Lung (tissue), 12 donors: Measurements from ENCODE around the gene ACTRT2. TPM values are rescaled to one million over a fixed set of nuclear protein-coding genes. Genes with fewer than 3 reads are reported as not detected.

Experiments
- ATAC-seq: fragments of 200-7000 bp; cut with Tn5 transposase; one replicate; pipeline ENCODE4 v1.9.1; 2020; ENCODE audit warnings: moderate number of reproducible peaks; ENCODE audit not compliant: insufficient read depth, low FRiP score
- DNase-seq, 3 donors: peaks; one replicate each; pipeline ENCODE4 v3.0.0-alpha.2; 2013 to 2017
- H3K27ac ChIP-seq, 2 donors: one replicate each; pipeline ENCODE4 v1.5.1; 2013; ENCODE audit warnings: mild to moderate bottlenecking in 2 of 2, moderate library complexity in 2 of 2, control low read depth in 1 of 2, inconsistent platforms in 1 of 2, low read depth in 1 of 2, low read length in 1 of 2
- H3K27me3 ChIP-seq, 3 donors: one replicate each; pipeline ENCODE4 v1.5.1; 2013; ENCODE audit warnings: low read length in 2 of 3; ENCODE audit not compliant: control insufficient read depth in 3 of 3, insufficient read depth in 3 of 3
- H3K36me3 ChIP-seq, 4 donors: one replicate each; pipeline ENCODE4 v1.5.1; 2013; ENCODE audit warnings: low read length in 4 of 4, mild to moderate bottlenecking in 1 of 4, moderate library complexity in 1 of 4; ENCODE audit not compliant: control insufficient read depth in 4 of 4, insufficient read depth in 4 of 4
- H3K4me1 ChIP-seq, 5 donors: one replicate each; pipeline ENCODE4 v1.5.1; 2013; ENCODE audit warnings: low read length in 5 of 5, mild to moderate bottlenecking in 2 of 5, moderate library complexity in 1 of 5; ENCODE audit not compliant: control insufficient read depth in 5 of 5, insufficient read depth in 5 of 5
- H3K4me3 ChIP-seq: one replicate; pipeline ENCODE4 v1.5.1; 2013; ENCODE audit warnings: mild to moderate bottlenecking, control low read depth, moderate library complexity
- H3K9ac ChIP-seq, 2 donors: one replicate each; pipeline ENCODE4 v1.5.1; 2013; ENCODE audit warnings: low read length in 2 of 2, control low read depth in 1 of 2; ENCODE audit not compliant: insufficient read depth in 1 of 2
- H3K9me3 ChIP-seq, 4 donors: one replicate each; pipeline ENCODE4 v1.5.1; 2013; ENCODE audit warnings: low read length in 3 of 4, mild to moderate bottlenecking in 1 of 4, moderate library complexity in 1 of 4; ENCODE audit not compliant: control insufficient read depth in 4 of 4, insufficient read depth in 3 of 4
- WGBS, 2 donors: extraction: QIAGEN DNeasy Blood & Tissue Kit; methylation state at CpG; one replicate each; pipeline ENCODE4 v1.1.7; 2013; 5-methylcytosine and 5-hydroxymethylcytosine counted together
- polyA plus RNA-seq, 2 donors: library from polyadenylated mRNA; stranded (reverse); fragments of 200-250 nt; gene quantifications; one replicate each; pipeline ENCODE4 v1.2.1, GENCODE V29; 2013
- total RNA-seq, 2 donors: library from RNA; depleted of rRNA in 1 of 2; stranded (reverse); fragments of >200 nt in 1 of 2; gene quantifications; one replicate each; pipeline ENCODE4 v1.2.1, GENCODE V29; 2014 to 2021
- TF ChIP-seq, protein P1 (sequence below): IDR thresholded peaks from 2 replicates; pipeline ENCODE4 v1.5.1; 2012; ENCODE audit warnings: mild to moderate bottlenecking; ENCODE audit errors: control extremely low read depth, extremely low read depth
- donor health status: control.
- donor health status: control.
- donor health status: Bipolar disorder and iron deficiency.
- donor health status: healthy.
- donor health status: DM: yes; HTN: yes; CAD: no.

ACTRT2 gene
- total and polyA plus RNA-seq, 4 donors: not detected

DNA sequence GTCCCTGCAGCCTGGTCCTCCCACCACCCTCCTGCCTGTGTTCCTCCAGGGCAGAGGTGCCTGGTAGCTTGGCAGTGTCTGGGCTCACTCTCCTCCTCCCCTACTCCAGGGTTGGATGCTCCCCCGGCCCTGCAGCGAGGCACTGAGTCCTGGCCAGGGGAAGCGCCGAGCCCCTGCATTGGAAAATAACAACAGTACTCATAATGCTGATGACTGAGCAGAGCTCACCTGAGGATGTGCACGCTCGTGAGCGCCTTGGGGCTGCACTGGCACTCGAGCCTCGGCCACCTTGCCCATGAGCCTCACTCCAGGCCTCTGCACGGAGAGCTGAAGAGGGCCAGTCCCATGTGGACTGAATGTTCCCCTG lies 6.0 kb upstream of the ACTRT2 start:
- peak in 1 of 3 donors; percentile 8 for DNase-seq
- H3K27me3 ChIP-seq: peaks cover 0 to 26% (median 18%) of the 10 kb centered on the region in 3 donors

DNA sequence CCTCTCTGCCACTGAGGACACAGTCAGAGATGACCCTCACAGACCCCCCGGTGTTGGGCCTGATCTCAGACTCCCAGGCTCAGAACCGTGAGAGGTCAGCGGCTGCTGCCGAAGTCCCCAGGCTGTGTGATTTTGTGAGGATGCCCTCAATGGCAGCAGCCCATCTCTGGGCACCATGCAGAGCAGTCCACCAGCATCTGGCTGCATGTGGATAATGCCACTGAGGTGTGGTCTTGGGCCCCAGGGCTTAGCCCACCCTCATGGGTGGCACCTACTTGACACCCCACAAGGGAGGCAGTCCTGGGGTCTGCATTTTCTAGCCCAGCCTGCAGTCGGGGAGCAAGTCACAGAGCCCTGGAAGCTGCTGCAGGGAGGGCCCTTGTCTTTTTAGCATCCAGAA lies 5.5 kb upstream of the ACTRT2 start:
- H3K4me1 ChIP-seq: peaks cover 0 to 5% (median 0%) of the 10 kb centered on the region in 5 donors
- no peak overlapping the region for H3K4me3 ChIP-seq
- H3K9me3 ChIP-seq: no peaks in the 10 kb centered on the region
- DNase-seq: peak in 1 of 3 donors; percentile 8
- no peak overlapping the region for H3K27ac ChIP-seq
- 71 to 75% methylated on average over 5 of the region's 5 CpGs for WGBS, 2 donors
- H3K36me3 ChIP-seq: no peaks in the 10 kb centered on the region
- TF ChIP-seq, protein P1, sequence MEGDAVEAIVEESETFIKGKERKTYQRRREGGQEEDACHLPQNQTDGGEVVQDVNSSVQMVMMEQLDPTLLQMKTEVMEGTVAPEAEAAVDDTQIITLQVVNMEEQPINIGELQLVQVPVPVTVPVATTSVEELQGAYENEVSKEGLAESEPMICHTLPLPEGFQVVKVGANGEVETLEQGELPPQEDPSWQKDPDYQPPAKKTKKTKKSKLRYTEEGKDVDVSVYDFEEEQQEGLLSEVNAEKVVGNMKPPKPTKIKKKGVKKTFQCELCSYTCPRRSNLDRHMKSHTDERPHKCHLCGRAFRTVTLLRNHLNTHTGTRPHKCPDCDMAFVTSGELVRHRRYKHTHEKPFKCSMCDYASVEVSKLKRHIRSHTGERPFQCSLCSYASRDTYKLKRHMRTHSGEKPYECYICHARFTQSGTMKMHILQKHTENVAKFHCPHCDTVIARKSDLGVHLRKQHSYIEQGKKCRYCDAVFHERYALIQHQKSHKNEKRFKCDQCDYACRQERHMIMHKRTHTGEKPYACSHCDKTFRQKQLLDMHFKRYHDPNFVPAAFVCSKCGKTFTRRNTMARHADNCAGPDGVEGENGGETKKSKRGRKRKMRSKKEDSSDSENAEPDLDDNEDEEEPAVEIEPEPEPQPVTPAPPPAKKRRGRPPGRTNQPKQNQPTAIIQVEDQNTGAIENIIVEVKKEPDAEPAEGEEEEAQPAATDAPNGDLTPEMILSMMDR: no peak
- ATAC-seq: no peak
- no peak overlapping the region for H3K9ac ChIP-seq
- peaks cover 0 to 26% (median 18%) of the 10 kb centered on the region in 3 donors for H3K27me3 ChIP-seq

More for the DNA sequence above, 6.0 kb upstream of the ACTRT2 start:
- Histone ChIP-seq H3K4me1 (peaks cover 0 to 5% (median 0%) of the 10 kb centered on the region in 5 donors), H3K9ac (no peak overlapping the region), H3K36me3 (no peaks in the 10 kb centered on the region), H3K4me3 (no peak overlapping the region), H3K27ac (no peak overlapping the region), H3K9me3 (no peaks in the 10 kb centered on the region)
- WGBS, 2 donors: 79 to 87% methylated on average over 10 of the region's 10 CpGs
- TF ChIP-seq, protein P1: no peak
- no peak for ATAC-seq

DNA sequence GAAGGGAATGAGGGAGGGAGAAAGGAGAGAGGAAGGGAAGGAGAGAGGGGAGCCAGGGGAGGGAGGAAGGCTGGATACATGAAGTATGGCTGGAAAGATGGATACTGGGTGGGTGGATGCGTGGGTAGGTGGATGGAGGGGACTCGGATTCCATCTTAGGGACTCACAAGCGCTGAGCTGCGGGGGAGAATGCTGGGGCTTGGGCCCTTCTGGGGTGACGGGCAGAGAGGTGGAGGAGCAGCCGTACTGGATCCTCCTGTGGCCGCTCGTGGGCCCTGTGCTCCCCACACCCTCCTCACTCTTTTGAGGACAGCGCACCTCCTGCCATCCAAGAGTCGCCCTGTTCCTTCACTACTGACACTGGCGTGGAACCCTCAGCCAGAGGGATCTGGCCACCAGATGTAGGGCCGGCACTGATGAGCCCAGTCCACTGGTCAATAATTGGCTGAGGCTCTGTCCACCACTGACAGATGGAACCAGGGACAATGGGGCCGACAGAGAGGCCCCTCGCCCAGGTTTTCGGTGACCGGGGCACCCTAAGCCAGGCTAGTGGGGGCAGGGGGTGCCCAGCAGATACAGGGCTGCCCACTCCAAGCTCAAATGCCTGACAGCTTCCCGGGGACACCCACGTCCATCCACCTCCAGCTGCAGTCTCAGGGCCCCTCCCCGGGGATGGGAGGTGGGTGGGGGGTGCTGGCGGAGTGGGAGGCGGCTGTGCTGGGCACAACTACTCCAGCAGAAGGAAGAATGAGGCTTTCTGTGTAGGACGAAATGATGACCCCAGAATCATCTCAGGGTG lies 4.4 kb upstream of the ACTRT2 start:
- H3K4me3 ChIP-seq: no peak overlapping the region
- H3K9me3 ChIP-seq: no peaks in the 10 kb centered on the region
- 82 to 83% methylated on average over 22 of the region's 22 CpGs for WGBS, 2 donors
- no peak overlapping the region for H3K27ac ChIP-seq
- ATAC-seq (no peak), DNase-seq (peak in 1 of 3 donors; percentile 5)
- H3K27me3 ChIP-seq: peaks cover 0 to 26% (median 14%) of the 10 kb centered on the region in 3 donors
- TF ChIP-seq, protein P1: no peak
- no peaks in the 10 kb centered on the region for H3K36me3 ChIP-seq
- peaks cover 0 to 4% (median 0%) of the 10 kb centered on the region in 5 donors for H3K4me1 ChIP-seq
- no peak overlapping the region for H3K9ac ChIP-seq
